ENCODE measurements around the gene GPD2.
"Not testable (repeated sequence)": the region's sequence is repeated elsewhere in the genome, so short reads cannot be mapped to it uniquely, and the experiment has no call there.

Gene GPD2

DNA sequence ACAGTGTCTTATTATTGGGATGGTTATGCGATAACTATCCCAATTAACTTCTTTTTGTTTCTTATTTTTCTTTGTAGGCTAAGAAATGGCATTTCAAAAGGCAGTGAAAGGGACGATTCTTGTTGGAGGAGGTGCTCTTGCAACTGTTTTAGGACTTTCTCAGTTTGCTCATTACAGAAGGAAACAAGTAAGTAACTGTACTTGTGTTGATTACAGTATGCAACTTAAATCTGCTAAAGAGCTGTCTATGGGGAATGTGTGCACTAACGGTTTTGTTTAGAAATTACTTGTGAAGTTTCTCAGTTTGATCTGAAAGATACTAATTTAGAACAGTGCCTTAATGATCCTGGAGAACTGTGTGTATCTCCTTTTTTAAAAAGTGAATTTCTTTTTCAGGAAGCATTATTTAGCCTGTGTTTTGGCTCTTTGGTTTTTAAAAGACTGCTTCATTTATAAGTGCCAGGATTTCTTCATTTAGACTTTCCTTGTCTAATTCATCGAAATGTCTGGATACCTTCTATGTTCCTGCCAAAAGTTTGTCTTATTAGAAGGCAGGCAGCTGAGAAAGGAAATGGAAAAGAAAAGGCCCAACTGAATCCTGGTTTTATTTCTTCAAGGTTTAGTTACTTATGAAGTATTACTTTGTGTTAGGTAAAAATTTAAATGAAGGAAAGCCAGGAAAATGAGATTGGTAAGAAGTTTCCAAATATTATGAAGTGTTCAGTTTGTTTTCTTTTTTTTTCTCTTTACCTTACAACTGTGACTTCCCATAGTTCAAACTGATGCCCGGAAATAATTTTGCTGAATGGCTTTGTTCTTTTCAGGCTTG, 40.1 kb downstream of the GPD2 start:
- DNase-seq, result peak; percentile 73

DNA sequence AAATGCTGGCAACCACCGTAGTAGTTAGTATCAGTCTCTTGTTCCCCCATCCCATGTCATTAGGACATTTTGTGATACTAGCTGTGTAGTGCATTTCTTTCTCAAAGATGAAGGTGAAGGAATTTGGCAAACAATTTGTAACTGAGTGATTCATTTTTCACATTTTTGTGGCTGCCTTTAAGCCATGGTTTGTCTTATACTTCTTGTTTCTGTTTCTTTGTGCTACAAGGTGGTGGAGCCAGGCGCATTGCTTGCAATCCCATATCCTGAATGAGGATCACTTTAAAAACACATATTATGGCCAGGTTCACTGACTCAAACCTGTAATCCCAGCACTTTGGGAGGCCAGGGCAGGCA, 40.6 kb downstream of the GPD2 start:
- peak; percentile 70 for DNase-seq

- DNase-seq, result no peak
Observed at GRCh38 chr2:156480376-156480775, 44.2 kb downstream of the GPD2 start.

GRCh38 chr2:156481312-156481711, 45.1 kb downstream of the GPD2 start:
- DNase-seq, result no peak

DNA sequence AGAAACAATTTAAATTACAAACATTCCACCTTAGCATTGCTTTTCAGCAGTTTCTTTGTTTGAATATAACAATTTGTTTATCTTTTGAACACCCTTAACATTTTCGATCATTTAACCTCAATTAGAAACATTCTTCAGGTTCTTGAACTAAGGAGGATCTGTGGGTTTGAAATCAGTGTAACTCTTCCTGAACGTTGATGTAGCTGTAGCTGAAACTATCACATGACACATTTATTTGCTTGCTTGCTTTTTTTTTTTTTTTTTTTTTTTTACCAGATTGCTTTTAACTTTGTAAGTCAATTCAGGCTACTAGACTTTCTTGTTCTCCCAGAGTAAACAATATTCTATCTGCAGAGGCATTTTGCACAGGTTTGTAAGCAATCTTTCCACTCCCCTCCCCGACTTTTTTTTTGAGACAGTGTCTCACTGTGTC, 47.6 kb downstream of the GPD2 start:
- DNase-seq, result no peak

GRCh38 chr2:156486147-156486546, 50.0 kb downstream of the GPD2 start:
- DNase-seq, result no peak

DNA sequence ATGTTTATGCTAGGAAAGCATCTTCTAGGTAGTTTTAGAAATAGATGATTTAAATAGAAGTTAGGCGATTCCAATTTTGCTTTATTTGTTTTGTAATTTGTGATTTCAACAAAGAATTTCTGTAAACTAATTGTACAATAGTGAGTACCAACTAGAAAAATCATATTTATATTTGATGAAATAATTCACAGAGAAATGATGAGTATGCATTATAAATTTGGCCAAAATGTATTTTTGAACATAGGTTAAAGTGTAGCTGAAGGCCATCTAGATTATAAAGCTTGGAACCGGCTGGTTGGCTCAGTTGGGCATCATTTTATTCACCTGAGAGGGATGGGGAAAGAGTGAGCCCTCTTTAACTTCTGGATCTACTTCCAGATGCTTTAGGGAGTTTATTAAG, 50.4 kb downstream of the GPD2 start:
- DNase-seq, result no peak

DNA sequence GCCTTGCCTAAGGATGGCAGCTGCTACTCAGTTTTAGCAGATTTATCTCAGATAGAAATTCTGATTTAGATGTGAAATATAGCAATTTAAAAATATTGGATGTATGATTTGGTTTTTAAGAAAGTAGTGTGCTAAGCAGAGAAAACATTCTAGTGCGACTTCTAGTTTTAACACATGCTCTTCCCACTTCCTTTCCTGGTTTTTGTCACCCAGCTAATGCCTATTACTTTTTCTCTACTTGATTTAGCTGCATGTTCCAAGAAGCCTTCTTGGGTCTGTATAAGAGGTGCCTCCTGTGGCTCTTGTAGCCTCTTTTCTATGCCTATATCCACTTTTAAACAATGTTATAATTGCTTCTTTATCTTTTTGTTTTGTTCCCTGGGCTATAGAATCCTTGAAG, 53.0 kb downstream of the GPD2 start:
- DNase-seq, result peak; percentile 57

DNA sequence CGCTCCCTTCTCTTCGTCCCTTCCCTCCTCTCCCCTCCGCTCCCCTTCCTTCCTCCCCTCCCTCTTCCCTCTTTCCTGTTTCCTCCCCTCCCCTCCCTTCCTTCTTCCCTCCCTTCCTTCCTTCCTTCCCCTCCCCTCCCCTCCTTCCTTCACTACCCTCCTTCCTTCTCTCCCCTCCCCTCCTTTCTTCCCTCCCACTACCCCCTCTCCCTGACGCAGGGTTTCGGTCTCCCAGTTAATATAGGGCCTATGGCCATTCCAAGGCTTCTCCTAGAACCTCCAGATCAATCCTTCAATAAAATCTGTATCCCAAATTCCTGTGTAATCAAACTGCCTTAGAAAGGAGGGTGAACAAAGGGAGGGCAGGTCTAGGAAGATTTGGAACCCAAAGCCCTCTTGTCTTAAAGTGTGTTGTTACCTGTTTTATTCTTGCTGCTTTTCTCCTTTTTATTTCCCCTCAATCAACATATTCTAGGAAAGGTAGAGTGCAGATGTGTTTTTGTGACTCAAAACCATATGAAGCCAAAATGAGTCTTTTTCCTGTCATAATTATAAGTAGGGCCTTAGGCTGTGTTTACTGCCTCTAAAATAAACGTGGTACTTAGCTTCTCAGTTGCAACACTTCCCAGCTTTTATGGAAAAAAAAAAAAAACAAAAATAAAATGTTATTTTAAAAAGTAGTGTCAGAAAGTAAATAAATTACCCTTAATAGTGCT, 53.7 kb downstream of the GPD2 start:
- peak; percentile 69 for DNase-seq

GRCh38 chr2:156490466-156490840, 54.3 kb downstream of the GPD2 start:
- peak; percentile 46 for DNase-seq

- DNase-seq, result no peak
Observed at GRCh38 chr2:156491176-156491575, 55.0 kb downstream of the GPD2 start.

DNA sequence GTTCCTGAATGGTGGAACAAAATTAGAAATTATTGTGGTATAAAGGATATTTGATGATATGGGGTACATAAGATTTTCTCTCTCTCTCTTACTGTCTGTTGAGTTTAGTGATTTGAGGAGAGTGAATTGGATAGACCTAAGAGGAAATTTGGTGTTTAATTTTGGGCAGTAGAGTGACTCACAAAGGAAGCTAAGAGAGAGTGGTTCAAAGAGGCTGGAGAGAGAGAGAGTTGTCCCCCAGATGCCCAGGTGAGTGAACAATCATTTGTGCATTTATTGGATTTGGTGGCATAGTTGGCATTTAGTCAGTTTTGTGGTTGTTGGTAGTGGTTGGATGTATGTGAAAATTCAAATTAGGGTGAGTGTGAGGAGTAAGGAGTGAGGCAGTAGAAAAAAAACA, 56.8 kb downstream of the GPD2 start:
- DNase-seq, result no peak

DNA sequence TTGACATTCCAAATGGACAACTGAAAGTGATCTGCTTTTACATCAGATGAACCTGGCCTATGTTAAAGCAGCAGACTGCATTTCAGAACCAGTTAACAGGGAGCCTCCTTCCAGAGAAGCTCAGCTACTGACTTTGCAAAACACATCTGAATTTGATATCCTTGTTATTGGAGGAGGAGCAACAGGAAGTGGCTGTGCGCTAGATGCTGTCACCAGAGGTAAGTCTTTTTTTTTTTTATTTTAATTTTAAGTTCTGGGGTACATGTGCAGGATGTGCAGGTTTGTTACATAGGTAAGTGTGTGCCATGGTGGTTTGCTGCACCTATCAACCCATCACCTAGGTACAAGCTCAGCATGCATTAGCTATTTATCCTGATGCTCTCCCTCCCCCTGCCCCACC, 59.8 kb downstream of the GPD2 start:
- not testable (repeated sequence) for DNase-seq

GRCh38 chr2:156505696-156506095, 69.5 kb downstream of the GPD2 start:
- no peak for DNase-seq

DNA sequence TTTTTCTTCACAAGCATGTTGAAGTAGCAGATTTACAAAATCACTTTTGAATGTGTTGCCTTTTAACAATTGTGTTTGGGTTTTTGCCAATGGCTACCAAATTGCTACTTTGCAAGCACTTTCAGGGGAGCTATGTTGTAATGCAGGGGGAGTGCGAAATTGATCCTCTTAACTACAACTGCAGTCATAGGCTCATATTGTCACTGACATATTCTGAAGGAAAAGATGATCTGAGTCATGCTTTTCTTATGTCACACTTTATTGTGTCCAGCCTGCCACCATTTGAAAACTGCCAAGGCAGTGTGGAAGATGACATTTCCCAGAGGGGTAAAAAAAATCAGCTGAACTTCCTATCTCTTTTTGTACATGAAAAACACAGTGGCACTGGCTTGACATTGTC, 74.9 kb downstream of the GPD2 start:
- no peak for DNase-seq

- no peak for DNase-seq
Observed at GRCh38 chr2:156511803-156512202, 75.6 kb downstream of the GPD2 start.

GRCh38 chr2:156512451-156512850, 76.3 kb downstream of the GPD2 start:
- DNase-seq, result no peak

DNA sequence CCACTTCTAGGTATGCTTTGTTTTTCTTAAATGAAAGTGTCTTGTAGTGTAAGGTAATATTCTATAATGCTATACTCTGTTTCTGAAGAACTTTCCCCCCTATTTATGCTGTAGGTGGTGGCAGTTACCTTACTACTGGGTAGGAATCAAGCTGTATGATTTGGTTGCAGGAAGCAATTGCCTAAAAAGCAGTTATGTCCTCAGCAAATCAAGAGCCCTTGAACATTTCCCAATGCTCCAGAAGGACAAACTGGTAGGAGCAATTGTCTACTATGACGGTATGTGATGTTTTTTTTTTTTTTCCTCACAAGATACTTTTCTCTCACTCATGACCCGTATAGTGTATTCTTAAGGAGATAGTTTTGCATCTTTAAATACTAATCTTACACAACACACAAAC, 77.0 kb downstream of the GPD2 start:
- DNase-seq, result no peak

- no peak for DNase-seq
Observed at GRCh38 chr2:156517419-156517818, 81.2 kb downstream of the GPD2 start.

- DNase-seq, result no peak
Observed at GRCh38 chr2:156518138-156518537, 82.0 kb downstream of the GPD2 start.

GRCh38 chr2:156522864-156523440, 86.8 kb downstream of the GPD2 start:
- no peak for DNase-seq

DNA sequence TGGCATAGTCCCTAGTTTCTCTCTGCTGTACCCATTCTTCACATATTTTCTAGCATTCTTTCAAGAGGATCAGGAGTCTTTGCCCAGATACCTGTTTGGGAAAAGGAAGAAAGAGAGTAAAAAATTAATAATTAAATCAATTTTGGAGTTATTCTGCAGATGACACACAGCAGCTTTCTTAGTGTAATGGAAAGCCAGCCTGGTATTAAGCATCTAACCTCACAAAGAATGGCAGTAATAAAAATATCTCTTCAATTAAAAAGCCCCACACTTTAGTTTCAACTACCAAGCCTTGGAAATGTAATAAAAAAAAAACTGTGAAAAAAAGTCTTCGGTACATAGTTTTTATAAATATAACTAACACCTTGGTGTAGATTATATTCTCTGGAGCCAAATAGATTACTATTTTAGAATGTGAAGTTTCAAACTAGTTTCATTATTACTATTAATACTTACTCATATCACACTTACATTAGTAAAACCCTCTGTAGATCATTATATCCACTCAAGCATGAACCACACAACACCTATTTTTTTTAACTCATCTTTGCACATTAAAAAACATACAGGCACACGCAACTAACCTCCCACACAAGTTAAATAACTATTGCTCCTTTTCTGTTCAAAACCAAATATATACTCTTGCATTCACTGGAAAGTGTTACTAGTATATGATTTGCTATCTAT, 90.9 kb downstream of the GPD2 start:
- peak; percentile 60 for DNase-seq

GRCh38 chr2:156528583-156528982, 92.4 kb downstream of the GPD2 start:
- DNase-seq, result not testable (repeated sequence)

GRCh38 chr2:156532989-156533388, 96.8 kb downstream of the GPD2 start:
- DNase-seq, result no peak

Data from activated CD4-positive, alpha-beta T cell treated with anti-CD3 and anti-CD28 coated beads, Interleukin-2, amount 50 U/mL, for 16 hours (primary cell).